Activated B cell treated with CpG ODN at 0.5 μM for 24 hours (primary cell): ENCODE results near the gene KCNQ2. TPM values are rescaled to one million over a fixed set of nuclear protein-coding genes. Genes with fewer than 3 reads are reported as not detected.

ENCODE experiments used
- ATAC-seq: fragments of 200-7000 bp; cut with Tn5 transposase; one replicate; pipeline ENCODE4 v1.10.0; 2021; ENCODE audit warnings: low read depth, mild to moderate bottlenecking, moderate library complexity
- CTCF ChIA-PET: fragments of 350-600 bp; sonication (Branson Sonifier 250); formaldehyde crosslinking; loops from one replicate; lab custom pipeline; 2021; ENCODE audit warnings: antibody characterized with exemption; lab: Charles Lee
- POLR2A ChIA-PET: fragments of 350-600 bp; sonication (Branson Sonifier 250); formaldehyde crosslinking; loops from one replicate; lab custom pipeline; 2021; ENCODE audit warnings: antibody characterized with exemption; lab: Charles Lee
- DNase-seq: peaks from one replicate; pipeline ENCODE4 v3.0.0; 2022
- H3K27ac Mint-ChIP-seq: one replicate; pipeline ENCODE4 v1.8.0; 2020; ENCODE audit warnings: mixed read lengths
- H3K27me3 Mint-ChIP-seq: one replicate; pipeline ENCODE4 v1.8.0; 2021; ENCODE audit warnings: mixed read lengths
- H3K36me3 Mint-ChIP-seq: one replicate; pipeline ENCODE4 v1.8.0; 2021; ENCODE audit warnings: low read depth, mixed read lengths
- H3K4me1 Mint-ChIP-seq: one replicate; pipeline ENCODE4 v1.8.0; 2021; ENCODE audit warnings: mixed read lengths
- H3K4me3 Mint-ChIP-seq: one replicate; pipeline ENCODE4 v1.8.0; 2020; ENCODE audit warnings: mild to moderate bottlenecking, mixed read lengths
- H3K9me3 Mint-ChIP-seq: one replicate; pipeline ENCODE4 v1.8.0; 2020; ENCODE audit warnings: mixed read lengths
- CTCF ChIP-seq: fragments of 200-600 bp; IDR thresholded peaks from one replicate; pipeline ENCODE4 v1.8.0; 2022; ENCODE audit warnings: antibody characterized with exemption, mild to moderate bottlenecking
- intact Hi-C: fragments of 100-400 bp; cut with micrococcal nuclease; formaldehyde crosslinking; loops from one replicate; pipeline ENCODE4 v1.15.1; 2024
- total RNA-seq: library from RNA; stranded (reverse); gene quantifications from 2 replicates; pipeline ENCODE4 v1.2.3, GENCODE V29; 2022

The KCNQ2 gene
- total RNA-seq, 1 donor from 2014 or later: not detected

GRCh38 chr20:63394069-63394919 is 78.2 kb downstream of the KCNQ2 start:
- H3K4me3 Mint-ChIP-seq: no peak overlapping the region
- no peaks in the 10 kb centered on the region for H3K4me1 Mint-ChIP-seq
- CTCF ChIA-PET: no interaction called here
- peaks cover 2% of the 10 kb centered on the region for H3K9me3 Mint-ChIP-seq
- H3K27me3 Mint-ChIP-seq: peaks cover 9% of the 10 kb centered on the region
- no peak for TF ChIP-seq CTCF
- H3K36me3 Mint-ChIP-seq: no peaks in the 10 kb centered on the region
- ATAC-seq: no peak
- no peak for DNase-seq
- H3K27ac Mint-ChIP-seq: no peak overlapping the region
- POLR2A ChIA-PET: no interaction called here
- intact Hi-C loops: no loop called here

- ChIA-PET POLR2A (no interaction called here), CTCF (no interaction called here)
- no peaks in the 10 kb centered on the region for H3K4me1 Mint-ChIP-seq
- peaks cover 2% of the 10 kb centered on the region for H3K9me3 Mint-ChIP-seq
- intact Hi-C loops: no loop called here
- TF ChIP-seq CTCF: no peak
- H3K27ac Mint-ChIP-seq: no peak overlapping the region
- peaks cover 9% of the 10 kb centered on the region for H3K27me3 Mint-ChIP-seq
- no peak overlapping the region for H3K4me3 Mint-ChIP-seq
- DNase-seq: no peak
- no peak for ATAC-seq
- H3K36me3 Mint-ChIP-seq: no peaks in the 10 kb centered on the region
Observed at GRCh38 chr20:63393566-63393965, 78.9 kb downstream of the KCNQ2 start.

GRCh38 chr20:63392465-63393365 is 79.7 kb downstream of the KCNQ2 start:
- CTCF ChIA-PET: no interaction called here
- no peak overlapping the region for H3K27ac Mint-ChIP-seq

GRCh38 chr20:63387917-63388316 is 84.5 kb downstream of the KCNQ2 start:
- Mint-ChIP-seq H3K4me3 (no peak overlapping the region), H3K27ac (no peak overlapping the region), H3K27me3 (no peaks in the 10 kb centered on the region), H3K9me3 (peaks cover 12% of the 10 kb centered on the region), H3K4me1 (no peaks in the 10 kb centered on the region), H3K36me3 (no peaks in the 10 kb centered on the region)
- ATAC-seq (no peak), DNase-seq (no peak)
- intact Hi-C loops: no loop called here
- CTCF ChIA-PET: no interaction called here
- POLR2A ChIA-PET: no interaction called here
- no peak for TF ChIP-seq CTCF

More at GRCh38 chr20:63392465-63393365, 79.7 kb downstream of the KCNQ2 start:
- ATAC-seq: no peak
- POLR2A ChIA-PET: no interaction called here
- no peak overlapping the region for H3K4me3 Mint-ChIP-seq
- TF ChIP-seq CTCF: no peak
- no peaks in the 10 kb centered on the region for H3K36me3 Mint-ChIP-seq
- intact Hi-C loops: no loop called here
- H3K4me1 Mint-ChIP-seq: no peaks in the 10 kb centered on the region
- DNase-seq: no peak
- peaks cover 9% of the 10 kb centered on the region for H3K27me3 Mint-ChIP-seq
- peaks cover 2% of the 10 kb centered on the region for H3K9me3 Mint-ChIP-seq

- ChIA-PET CTCF (no interaction called here), POLR2A (no interaction called here)
- Mint-ChIP-seq H3K27me3 (no peaks in the 10 kb centered on the region), H3K4me3 (no peak overlapping the region), H3K36me3 (no peaks in the 10 kb centered on the region), H3K27ac (no peak overlapping the region), H3K4me1 (no peaks in the 10 kb centered on the region), H3K9me3 (peaks cover 12% of the 10 kb centered on the region)
- DNase-seq (no peak), ATAC-seq (no peak)
- intact Hi-C loops: no loop called here
- TF ChIP-seq CTCF: no peak
Observed at GRCh38 chr20:63387393-63387792, 85.1 kb downstream of the KCNQ2 start.
